ENCODE data around the gene STK11IP.

GRCh38 chr2:219663116-219663762, 65.6 kb downstream of the STK11IP start:
- no peak for TF ChIP-seq POLR2A (IDR thresholded peaks at IDR 0.05)
- TF ChIP-seq, protein P1, sequence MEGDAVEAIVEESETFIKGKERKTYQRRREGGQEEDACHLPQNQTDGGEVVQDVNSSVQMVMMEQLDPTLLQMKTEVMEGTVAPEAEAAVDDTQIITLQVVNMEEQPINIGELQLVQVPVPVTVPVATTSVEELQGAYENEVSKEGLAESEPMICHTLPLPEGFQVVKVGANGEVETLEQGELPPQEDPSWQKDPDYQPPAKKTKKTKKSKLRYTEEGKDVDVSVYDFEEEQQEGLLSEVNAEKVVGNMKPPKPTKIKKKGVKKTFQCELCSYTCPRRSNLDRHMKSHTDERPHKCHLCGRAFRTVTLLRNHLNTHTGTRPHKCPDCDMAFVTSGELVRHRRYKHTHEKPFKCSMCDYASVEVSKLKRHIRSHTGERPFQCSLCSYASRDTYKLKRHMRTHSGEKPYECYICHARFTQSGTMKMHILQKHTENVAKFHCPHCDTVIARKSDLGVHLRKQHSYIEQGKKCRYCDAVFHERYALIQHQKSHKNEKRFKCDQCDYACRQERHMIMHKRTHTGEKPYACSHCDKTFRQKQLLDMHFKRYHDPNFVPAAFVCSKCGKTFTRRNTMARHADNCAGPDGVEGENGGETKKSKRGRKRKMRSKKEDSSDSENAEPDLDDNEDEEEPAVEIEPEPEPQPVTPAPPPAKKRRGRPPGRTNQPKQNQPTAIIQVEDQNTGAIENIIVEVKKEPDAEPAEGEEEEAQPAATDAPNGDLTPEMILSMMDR (IDR thresholded peaks at IDR 0.05): no peak

Measured in esophagus squamous epithelium (tissue), 4 donors.